HepG2 (cell line): ENCODE data around the gene SNX27. TPM values are rescaled to one million over a fixed set of nuclear protein-coding genes. Genes with fewer than 3 reads are reported as not detected.

Source experiments
- ATAC-seq: fragments of 200-7000 bp; cut with Tn5 transposase; 3 replicates; pipeline ENCODE4 v1.9.1; 2020; ENCODE audit warnings: mild to moderate bottlenecking, moderate library complexity
- BruUV-seq: library from RNA; stranded (reverse); fragments of 400-500 nt; replicated peaks from 2 replicates; lab custom pipeline; 2021; lab: Mats Ljungman, UMichigan
- CTCF ChIA-PET: fragments of 300-600 bp; formaldehyde crosslinking; extraction: SDS; loops from one replicate; lab custom pipeline; 2021; ENCODE audit warnings: low total read pairs, inconsistent platforms, low intra/inter-chr PET ratio; lab: Yijun Ruan, JAX
- POLR2A ChIA-PET: fragments of 350-600 bp; sonication (Branson Sonifier 250); formaldehyde crosslinking; loops from one replicate; lab custom pipeline; 2020; ENCODE audit warnings: antibody characterized with exemption, inconsistent platforms; lab: Yijun Ruan, JAX
- DNase-seq: peaks from one replicate; pipeline ENCODE4 v3.0.0-alpha.2; 2015; ENCODE audit warnings: low spot score
- FAIRE-seq: peaks from 3 replicates; lab custom pipeline; 2011; peaks lifted over from hg19 to GRCh38; lab: Jason Lieb, UNC
- H2AFZ ChIP-seq: one replicate; pipeline ENCODE4 v1.6.1; 2011; ENCODE audit warnings: low read length, inconsistent platforms
- H3K27ac ChIP-seq: fragments of 300-600 bp; 3 replicates; pipeline ENCODE4 v1.8.0; 2011; ENCODE audit warnings: mixed run types, mild to moderate bottlenecking, mixed read lengths, low read length, inconsistent platforms; ENCODE audit not compliant: insufficient read depth; ENCODE audit errors: extremely low read length
- H3K27me3 ChIP-seq, 2 experiments: fragments of 200-600 bp in 1 of 2; 2 replicates in 1 of 2; 3 replicates in 1 of 2; pipeline versions ENCODE4 v1.6.0 to v1.8.0; 2011; ENCODE audit warnings: low read length in 2 of 2, mild to moderate bottlenecking in 2 of 2, moderate library complexity in 2 of 2, inconsistent platforms in 1 of 2; ENCODE audit not compliant: insufficient read depth in 2 of 2, control insufficient read depth in 1 of 2
- H3K36me3 ChIP-seq, 2 experiments: fragments of 200-600 bp in 1 of 2; replicated peaks in 1 of 2; 2 replicates in 1 of 2; 3 replicates in 1 of 2; pipeline versions ENCODE4 v1.5.1 to v1.8.0; 2011; ENCODE audit warnings: low read length in 2 of 2, inconsistent platforms in 1 of 2; ENCODE audit not compliant: insufficient read depth in 2 of 2, control insufficient read depth in 1 of 2
- H3K4me1 ChIP-seq: 2 replicates; pipeline ENCODE4 v1.5.1; 2012; ENCODE audit warnings: low read length, inconsistent platforms; ENCODE audit not compliant: insufficient read depth
- H3K4me2 ChIP-seq: 2 replicates; pipeline ENCODE4 v1.6.0; 2011; ENCODE audit warnings: low read depth, low read length, inconsistent platforms
- H3K4me3 ChIP-seq, 3 experiments: fragments of 200-600 bp in 1 of 3; sonication (generic), shearing (Covaris generic) in 1 of 3; replicated peaks in 1 of 3; 2 replicates each; pipeline ENCODE4 v1.5.1; 2011 to 2016; ENCODE audit warnings: low read length in 3 of 3, inconsistent platforms in 2 of 3, low read depth in 2 of 3, mild to moderate bottlenecking in 2 of 3, control low read depth in 1 of 3, mixed read lengths in 1 of 3; ENCODE audit not compliant: insufficient read depth in 1 of 3
- H3K79me2 ChIP-seq: one replicate; pipeline ENCODE4 v1.6.1; 2011; ENCODE audit warnings: low read length, inconsistent platforms; ENCODE audit not compliant: insufficient read depth
- H3K9ac ChIP-seq: 2 replicates; pipeline ENCODE4 v1.6.0; 2011; ENCODE audit warnings: mild to moderate bottlenecking, low read depth, low read length, inconsistent platforms; ENCODE audit not compliant: insufficient read depth
- H3K9me3 ChIP-seq: 2 replicates; pipeline ENCODE4 v1.5.1; 2012; ENCODE audit warnings: mild to moderate bottlenecking, low read length
- H4K20me1 ChIP-seq: 2 replicates; pipeline ENCODE4 v1.6.0; 2011; ENCODE audit warnings: inconsistent platforms, mild to moderate bottlenecking, low read length, moderate library complexity; ENCODE audit not compliant: insufficient read depth
- AGO2 ChIP-seq: fragments of 200-400 bp; formaldehyde crosslinking; optimal IDR thresholded peaks from 2 replicates; pipeline ENCODE3; 2017; ENCODE audit warnings: mild to moderate bottlenecking, low read depth, low read length, moderate library complexity
- MAFF ChIP-seq: IDR thresholded peaks from 2 replicates; pipeline ENCODE4 v1.6.1; 2011; ENCODE audit warnings: low read depth, low read length, improper control_type of control experiment
- POGK ChIP-seq: sonication (generic); formaldehyde crosslinking; conservative IDR thresholded peaks from 2 replicates; pipeline ENCODE4 v1.8.0; 2022; ENCODE audit warnings: mild to moderate bottlenecking, moderate library complexity, missing genetic modification reagents
- RBM22 ChIP-seq: fragments of 200-400 bp; formaldehyde crosslinking; optimal IDR thresholded peaks from 2 replicates; pipeline ENCODE3; 2017; ENCODE audit warnings: mild to moderate bottlenecking, low read length, moderate library complexity
- ZC3H13 ChIP-seq: sonication (generic); formaldehyde crosslinking; IDR thresholded peaks from 2 replicates; pipeline ENCODE4 v1.8.1; 2023; ENCODE audit warnings: mild to moderate bottlenecking, missing genetic modification reagents, moderate library complexity
- WGBS: methylation state at CpG from one replicate; pipeline ENCODE4 v1.1.6; 2017; ENCODE audit warnings: low lambda C conversion rate; 5-methylcytosine and 5-hydroxymethylcytosine counted together
- in situ Hi-C: cut with HindIII; loops from 2 replicates; pipeline ENCODE4 v1.10.0; 2017; ENCODE audit warnings: low pct_unique_long_range_greater_than_20kb; ENCODE audit not compliant: extremely low pct_ligation_motif_present
- intact Hi-C: fragments of 100-400 bp; cut with micrococcal nuclease; formaldehyde crosslinking; loops from one replicate; pipeline ENCODE4 v1.10.0; 2022; ENCODE audit not compliant: unreplicated experiment
- polyA plus RNA-seq, 8 experiments: library from polyadenylated mRNA; depleted of rRNA in 3 of 8; stranded (reverse) in 7 of 8; unstranded in 1 of 8; fragments of >200 nt; fragmentation: Illumina TruSeq in 4 of 8; extraction: Trizol in 4 of 8; gene quantifications; 2 replicates each; pipeline versions ENCODE4 v1.2.1 to v1.2.3, GENCODE V29; 2011 to 2016; ENCODE audit warnings: low read depth in 4 of 8, missing spikeins in 1 of 8, mixed read lengths in 1 of 8; ENCODE audit not compliant: insufficient read depth in 1 of 8
- total RNA-seq, 5 experiments: library from RNA; depleted of rRNA; stranded (reverse); fragments of >200 nt; fragmentation: Illumina TruSeq; extraction: Trizol; gene quantifications; 2 replicates each; pipeline ENCODE4 v1.2.3, GENCODE V29; 2016; ENCODE audit warnings: low read depth in 1 of 5

Gene SNX27
- total and polyA plus RNA-seq, 2 of the 13 experiments (the other 11 are each of a cell fraction or from before 2014, with no cell fraction given): 14.4 to 17.8 TPM

GRCh38 chr1:151624783-151625182 lies 12.9 kb downstream of the SNX27 start:
- ATAC-seq: no peak
- TF ChIP-seq MAFF (no peak), POGK (no peak), ZC3H13 (no peak), AGO2 (no peak)
- TF ChIP-seq, all 625 proteins: peak for 0
- in situ Hi-C loops (no loop called here), intact Hi-C loops (no loop called here)
- POLR2A ChIA-PET: no interaction called here
- Histone ChIP-seq H2AFZ (no peak overlapping the region), H3K4me2 (no peak overlapping the region), H3K4me3 (no peak overlapping the region), H4K20me1 (no peaks in the 10 kb centered on the region), H3K27ac (no peak overlapping the region), H3K9ac (no peak overlapping the region), H3K9me3 (no peaks in the 10 kb centered on the region), H3K36me3 (peaks cover 0 to 4% of the 10 kb centered on the region in 2 experiments; a peak in 2 of 5 replicates), H3K79me2 (peaks cover 13% of the 10 kb centered on the region), H3K4me1 (peaks cover 10% of the 10 kb centered on the region), H3K27me3 (no peaks in the 10 kb centered on the region)
- DNase-seq (no peak), FAIRE-seq (no peak)
- CTCF ChIA-PET: no interaction called here
- WGBS: 89% methylated on average over 3 of the region's 3 CpGs
- no TSS peak for BruUV-seq

- intact Hi-C loops (no loop called here), in situ Hi-C loops (no loop called here)
- Histone ChIP-seq H3K9me3 (no peaks in the 10 kb centered on the region), H3K27me3 (no peaks in the 10 kb centered on the region), H3K27ac (no peak overlapping the region), H3K79me2 (peaks cover 3% of the 10 kb centered on the region), H2AFZ (no peak overlapping the region), H3K4me1 (no peaks in the 10 kb centered on the region), H3K36me3 (peaks cover 0 to 4% of the 10 kb centered on the region in 2 experiments; a peak in 2 of 5 replicates), H4K20me1 (no peaks in the 10 kb centered on the region), H3K4me3 (no peak overlapping the region), H3K9ac (no peak overlapping the region), H3K4me2 (no peak overlapping the region)
- no peak for DNase-seq
- ATAC-seq: no peak
- no TSS peak for BruUV-seq
- ChIA-PET POLR2A (no interaction called here), CTCF (no interaction called here)
- no peak for FAIRE-seq
- no peak for TF ChIP-seq RBM22
- WGBS: 95% methylated on average over 3 of the region's 3 CpGs
Measured at GRCh38 chr1:151626740-151627334, 15.0 kb downstream of the SNX27 start.
